H1 (cell line): ENCODE results near the gene TMEM164. TPM values are rescaled to one million over a fixed set of nuclear protein-coding genes. Genes with fewer than 3 reads are reported as not detected.

Experiments used
- ASH2L ChIP-seq: fragments of 200-600, 300-600 bp; sonication (generic); IDR thresholded peaks from one replicate; pipeline ENCODE4 v1.7.1; 2017; ENCODE audit warnings: low read length
- BRCA1 ChIP-seq: IDR thresholded peaks from 2 replicates; pipeline ENCODE4 v1.6.1; 2012; ENCODE audit warnings: low read depth, low read length, improper control_type of control experiment
- CREB1 ChIP-seq: IDR thresholded peaks from 2 replicates; pipeline ENCODE4 v1.6.1; 2012; ENCODE audit warnings: inconsistent platforms
- EP300 ChIP-seq, 2 experiments: IDR thresholded peaks; 1 replicate in 1 of 2; 2 replicates in 1 of 2; pipeline ENCODE4 v1.6.1; 2011 to 2012; ENCODE audit warnings: low read depth in 2 of 2, low read length in 2 of 2, mild to moderate bottlenecking in 2 of 2, borderline replicate concordance in 1 of 2, inconsistent platforms in 1 of 2, moderate library complexity in 1 of 2
- EZH2 ChIP-seq: fragments of 200-600 bp; sonication (generic); IDR thresholded peaks from 2 replicates; pipeline ENCODE4 v1.7.1; 2012; ENCODE audit warnings: low read depth, mild to moderate bottlenecking, moderate library complexity, low read length, inconsistent platforms; ENCODE audit not compliant: severe bottlenecking
- SP4 ChIP-seq: IDR thresholded peaks from 2 replicates; pipeline ENCODE4 v1.6.1; 2012; ENCODE audit warnings: low read length, inconsistent platforms
- SRF ChIP-seq: IDR thresholded peaks from 2 replicates; pipeline ENCODE4 v1.6.1; 2011; ENCODE audit warnings: mild to moderate bottlenecking, low read depth, low read length, moderate library complexity
- polyA plus RNA-seq, 7 experiments: library from polyadenylated mRNA; depleted of rRNA in 3 of 7; stranded (reverse) in 5 of 7; unstranded in 2 of 7; fragments of >200 nt in 5 of 7; fragments of 200-250 nt in 2 of 7; gene quantifications; 1 replicate in 5 of 7; 2 replicates in 1 of 7; 4 replicates in 1 of 7; pipeline versions ENCODE4 v1.2.1 to v1.2.3, GENCODE V29; 2011 to 2013; ENCODE audit warnings: missing spikeins in 2 of 7, mixed read lengths in 2 of 7
- total RNA-seq: library from RNA; stranded (reverse); fragmentation: NEBNext Ultra II Directional; extraction: Animal tissue kit (Norgen Biotek cat#: 25700); gene quantifications from 2 replicates; pipeline ENCODE4 v1.2.1, GENCODE V29; 2021
- TF ChIP-seq, protein P1 (sequence below): fragments of 300-600 bp; sonication (generic); IDR thresholded peaks from 2 replicates; pipeline ENCODE4 v1.7.1; 2012; ENCODE audit warnings: low read length, moderate library complexity, mild to moderate bottlenecking, inconsistent platforms; ENCODE audit not compliant: insufficient replicate concordance
- TF ChIP-seq, protein P2 (sequence below): IDR thresholded peaks from 2 replicates; pipeline ENCODE4 v1.6.1; 2012; ENCODE audit warnings: low read length, inconsistent platforms

The TMEM164 gene
- total and polyA plus RNA-seq, 2 of the 8 experiments (the other 6 are each of a cell fraction or from before 2014, with no cell fraction given), result 7.3 to 14.8 TPM

DNA sequence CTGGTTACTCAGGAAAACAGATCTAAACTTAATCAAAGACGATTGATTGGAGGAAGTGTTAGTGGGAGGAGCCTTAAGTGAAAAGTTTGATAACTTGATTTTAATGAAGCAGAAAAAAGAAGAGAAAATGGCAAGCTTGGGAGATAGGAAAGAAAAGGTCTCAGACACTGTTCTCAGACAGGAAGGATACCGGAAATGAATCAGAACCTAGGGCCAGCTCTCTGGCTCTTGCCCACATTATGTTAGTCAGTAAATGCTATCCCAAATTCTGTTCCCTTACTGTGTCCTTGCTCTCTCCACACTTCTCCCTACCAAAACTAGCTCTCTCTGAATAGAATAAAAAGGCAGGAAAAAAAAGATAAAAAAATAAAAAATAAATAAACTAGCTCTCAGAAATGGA, 48.6 kb upstream of the TMEM164 start (continued):
- TF ChIP-seq, protein P1, sequence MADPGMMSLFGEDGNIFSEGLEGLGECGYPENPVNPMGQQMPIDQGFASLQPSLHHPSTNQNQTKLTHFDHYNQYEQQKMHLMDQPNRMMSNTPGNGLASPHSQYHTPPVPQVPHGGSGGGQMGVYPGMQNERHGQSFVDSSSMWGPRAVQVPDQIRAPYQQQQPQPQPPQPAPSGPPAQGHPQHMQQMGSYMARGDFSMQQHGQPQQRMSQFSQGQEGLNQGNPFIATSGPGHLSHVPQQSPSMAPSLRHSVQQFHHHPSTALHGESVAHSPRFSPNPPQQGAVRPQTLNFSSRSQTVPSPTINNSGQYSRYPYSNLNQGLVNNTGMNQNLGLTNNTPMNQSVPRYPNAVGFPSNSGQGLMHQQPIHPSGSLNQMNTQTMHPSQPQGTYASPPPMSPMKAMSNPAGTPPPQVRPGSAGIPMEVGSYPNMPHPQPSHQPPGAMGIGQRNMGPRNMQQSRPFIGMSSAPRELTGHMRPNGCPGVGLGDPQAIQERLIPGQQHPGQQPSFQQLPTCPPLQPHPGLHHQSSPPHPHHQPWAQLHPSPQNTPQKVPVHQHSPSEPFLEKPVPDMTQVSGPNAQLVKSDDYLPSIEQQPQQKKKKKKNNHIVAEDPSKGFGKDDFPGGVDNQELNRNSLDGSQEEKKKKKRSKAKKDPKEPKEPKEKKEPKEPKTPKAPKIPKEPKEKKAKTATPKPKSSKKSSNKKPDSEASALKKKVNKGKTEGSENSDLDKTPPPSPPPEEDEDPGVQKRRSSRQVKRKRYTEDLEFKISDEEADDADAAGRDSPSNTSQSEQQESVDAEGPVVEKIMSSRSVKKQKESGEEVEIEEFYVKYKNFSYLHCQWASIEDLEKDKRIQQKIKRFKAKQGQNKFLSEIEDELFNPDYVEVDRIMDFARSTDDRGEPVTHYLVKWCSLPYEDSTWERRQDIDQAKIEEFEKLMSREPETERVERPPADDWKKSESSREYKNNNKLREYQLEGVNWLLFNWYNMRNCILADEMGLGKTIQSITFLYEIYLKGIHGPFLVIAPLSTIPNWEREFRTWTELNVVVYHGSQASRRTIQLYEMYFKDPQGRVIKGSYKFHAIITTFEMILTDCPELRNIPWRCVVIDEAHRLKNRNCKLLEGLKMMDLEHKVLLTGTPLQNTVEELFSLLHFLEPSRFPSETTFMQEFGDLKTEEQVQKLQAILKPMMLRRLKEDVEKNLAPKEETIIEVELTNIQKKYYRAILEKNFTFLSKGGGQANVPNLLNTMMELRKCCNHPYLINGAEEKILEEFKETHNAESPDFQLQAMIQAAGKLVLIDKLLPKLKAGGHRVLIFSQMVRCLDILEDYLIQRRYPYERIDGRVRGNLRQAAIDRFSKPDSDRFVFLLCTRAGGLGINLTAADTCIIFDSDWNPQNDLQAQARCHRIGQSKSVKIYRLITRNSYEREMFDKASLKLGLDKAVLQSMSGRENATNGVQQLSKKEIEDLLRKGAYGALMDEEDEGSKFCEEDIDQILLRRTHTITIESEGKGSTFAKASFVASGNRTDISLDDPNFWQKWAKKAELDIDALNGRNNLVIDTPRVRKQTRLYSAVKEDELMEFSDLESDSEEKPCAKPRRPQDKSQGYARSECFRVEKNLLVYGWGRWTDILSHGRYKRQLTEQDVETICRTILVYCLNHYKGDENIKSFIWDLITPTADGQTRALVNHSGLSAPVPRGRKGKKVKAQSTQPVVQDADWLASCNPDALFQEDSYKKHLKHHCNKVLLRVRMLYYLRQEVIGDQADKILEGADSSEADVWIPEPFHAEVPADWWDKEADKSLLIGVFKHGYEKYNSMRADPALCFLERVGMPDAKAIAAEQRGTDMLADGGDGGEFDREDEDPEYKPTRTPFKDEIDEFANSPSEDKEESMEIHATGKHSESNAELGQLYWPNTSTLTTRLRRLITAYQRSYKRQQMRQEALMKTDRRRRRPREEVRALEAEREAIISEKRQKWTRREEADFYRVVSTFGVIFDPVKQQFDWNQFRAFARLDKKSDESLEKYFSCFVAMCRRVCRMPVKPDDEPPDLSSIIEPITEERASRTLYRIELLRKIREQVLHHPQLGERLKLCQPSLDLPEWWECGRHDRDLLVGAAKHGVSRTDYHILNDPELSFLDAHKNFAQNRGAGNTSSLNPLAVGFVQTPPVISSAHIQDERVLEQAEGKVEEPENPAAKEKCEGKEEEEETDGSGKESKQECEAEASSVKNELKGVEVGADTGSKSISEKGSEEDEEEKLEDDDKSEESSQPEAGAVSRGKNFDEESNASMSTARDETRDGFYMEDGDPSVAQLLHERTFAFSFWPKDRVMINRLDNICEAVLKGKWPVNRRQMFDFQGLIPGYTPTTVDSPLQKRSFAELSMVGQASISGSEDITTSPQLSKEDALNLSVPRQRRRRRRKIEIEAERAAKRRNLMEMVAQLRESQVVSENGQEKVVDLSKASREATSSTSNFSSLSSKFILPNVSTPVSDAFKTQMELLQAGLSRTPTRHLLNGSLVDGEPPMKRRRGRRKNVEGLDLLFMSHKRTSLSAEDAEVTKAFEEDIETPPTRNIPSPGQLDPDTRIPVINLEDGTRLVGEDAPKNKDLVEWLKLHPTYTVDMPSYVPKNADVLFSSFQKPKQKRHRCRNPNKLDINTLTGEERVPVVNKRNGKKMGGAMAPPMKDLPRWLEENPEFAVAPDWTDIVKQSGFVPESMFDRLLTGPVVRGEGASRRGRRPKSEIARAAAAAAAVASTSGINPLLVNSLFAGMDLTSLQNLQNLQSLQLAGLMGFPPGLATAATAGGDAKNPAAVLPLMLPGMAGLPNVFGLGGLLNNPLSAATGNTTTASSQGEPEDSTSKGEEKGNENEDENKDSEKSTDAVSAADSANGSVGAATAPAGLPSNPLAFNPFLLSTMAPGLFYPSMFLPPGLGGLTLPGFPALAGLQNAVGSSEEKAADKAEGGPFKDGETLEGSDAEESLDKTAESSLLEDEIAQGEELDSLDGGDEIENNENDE, result no peak
- TF ChIP-seq CREB1, result no peak
- no peak for TF ChIP-seq BRCA1
- no peak for TF ChIP-seq EZH2
- TF ChIP-seq, protein P2, sequence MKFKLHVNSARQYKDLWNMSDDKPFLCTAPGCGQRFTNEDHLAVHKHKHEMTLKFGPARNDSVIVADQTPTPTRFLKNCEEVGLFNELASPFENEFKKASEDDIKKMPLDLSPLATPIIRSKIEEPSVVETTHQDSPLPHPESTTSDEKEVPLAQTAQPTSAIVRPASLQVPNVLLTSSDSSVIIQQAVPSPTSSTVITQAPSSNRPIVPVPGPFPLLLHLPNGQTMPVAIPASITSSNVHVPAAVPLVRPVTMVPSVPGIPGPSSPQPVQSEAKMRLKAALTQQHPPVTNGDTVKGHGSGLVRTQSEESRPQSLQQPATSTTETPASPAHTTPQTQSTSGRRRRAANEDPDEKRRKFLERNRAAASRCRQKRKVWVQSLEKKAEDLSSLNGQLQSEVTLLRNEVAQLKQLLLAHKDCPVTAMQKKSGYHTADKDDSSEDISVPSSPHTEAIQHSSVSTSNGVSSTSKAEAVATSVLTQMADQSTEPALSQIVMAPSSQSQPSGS, result no peak
- TF ChIP-seq SRF, result no peak
- TF ChIP-seq ASH2L, result no peak
- no peak for TF ChIP-seq SP4
- TF ChIP-seq EP300 (IDR thresholded peaks at IDR 0.05; ENCODE audit: borderline replicate concordance in 1 of 2, low read depth in 2 of 2, low read length in 2 of 2), result no peak
